SU-DHL-6 (cell line): ENCODE results near the gene POR.

Experiments
- H2AFZ ChIP-seq: fragments of 200-600 bp; sonication (generic); 2 replicates; pipeline ENCODE4 v1.6.1; 2014; ENCODE audit warnings: low read depth, mild to moderate bottlenecking, moderate library complexity, mixed read lengths, antibody characterized with exemption, low read length; ENCODE audit not compliant: severe bottlenecking
- H3F3A ChIP-seq: fragments of 200-600 bp; shearing (Covaris generic); 2 replicates; pipeline ENCODE4 v1.6.0; 2016; ENCODE audit warnings: antibody characterized with exemption, mild to moderate bottlenecking; ENCODE audit not compliant: insufficient read depth
- H3K27ac ChIP-seq: fragments of 200-600 bp; sonication (generic); 2 replicates; pipeline ENCODE4 v1.5.1; 2016; ENCODE audit warnings: low read depth, mild to moderate bottlenecking, low read length, moderate library complexity, mixed read lengths
- H3K27me3 ChIP-seq: fragments of 200-600 bp; sonication (generic), shearing (Covaris generic); 2 replicates; pipeline ENCODE4 v1.6.0; 2014; ENCODE audit warnings: mild to moderate bottlenecking, low read length
- H3K36me3 ChIP-seq: fragments of 200-600 bp; sonication (generic); 2 replicates; pipeline ENCODE4 v1.6.1; 2014; ENCODE audit warnings: mild to moderate bottlenecking, low read length, mixed read lengths
- H3K4me2 ChIP-seq: fragments of 300-600, 200-600 bp; shearing (Covaris generic), sonication (generic); 2 replicates; pipeline ENCODE4 v1.6.0; 2014; ENCODE audit warnings: low read length, low read depth, mild to moderate bottlenecking; ENCODE audit not compliant: poor library complexity, severe bottlenecking
- H3K4me3 ChIP-seq: fragments of 200-600 bp; sonication (generic); 2 replicates; pipeline ENCODE4 v1.5.1; 2014; ENCODE audit warnings: antibody characterized with exemption, low read length, mild to moderate bottlenecking, mixed read lengths; ENCODE audit not compliant: insufficient read depth, poor library complexity, severe bottlenecking
- H3K79me2 ChIP-seq: fragments of 200-600 bp; sonication (generic); 2 replicates; pipeline ENCODE4 v1.6.1; 2014; ENCODE audit warnings: mild to moderate bottlenecking, low read length, moderate library complexity; ENCODE audit not compliant: insufficient read depth
- H3K9ac ChIP-seq: fragments of 200-600 bp; sonication (generic); 2 replicates; pipeline ENCODE4 v1.7.0; 2014; ENCODE audit warnings: mild to moderate bottlenecking, low read length
- H3K9me2 ChIP-seq: fragments of 200-600 bp; sonication (generic); replicated peaks from 2 replicates; pipeline ENCODE4 v1.6.1; 2014; ENCODE audit warnings: low read length; ENCODE audit not compliant: insufficient read depth
- H3K9me3 ChIP-seq: fragments of 200-600 bp; sonication (generic); 2 replicates; pipeline ENCODE4 v1.6.1; 2014; ENCODE audit warnings: low read length, mixed read lengths; ENCODE audit not compliant: insufficient read depth
- H4K20me1 ChIP-seq: fragments of 200-600 bp; sonication (generic); 2 replicates; pipeline ENCODE4 v1.6.1; 2014; ENCODE audit warnings: low read depth, mild to moderate bottlenecking, antibody characterized with exemption, low read length, moderate library complexity, mixed read lengths
- EZH2phosphoT487 ChIP-seq: fragments of 200-600 bp; sonication (generic), shearing (Covaris generic); conservative IDR thresholded peaks from 2 replicates; pipeline ENCODE4 v1.6.1; 2018; ENCODE audit warnings: mild to moderate bottlenecking, antibody characterized with exemption, low read length, moderate library complexity, mixed read lengths
- TF ChIP-seq, protein P1 (sequence below): fragments of 200-600 bp; sonication (generic); IDR thresholded peaks from one replicate; pipeline ENCODE4 v1.5.1; 2017; ENCODE audit warnings: antibody characterized with exemption, mild to moderate bottlenecking, low read length, moderate library complexity; ENCODE audit not compliant: insufficient read depth, poor library complexity, severe bottlenecking

POR gene

GRCh38 chr7:75960372-75960771 lies 45.4 kb downstream of the POR start:
- no peak overlapping the region for H3K9ac ChIP-seq
- no peaks in the 10 kb centered on the region for H4K20me1 ChIP-seq
- no peaks in the 10 kb centered on the region for H3K9me2 ChIP-seq
- H3K4me2 ChIP-seq, result no peak overlapping the region
- no peaks in the 10 kb centered on the region for H3K36me3 ChIP-seq
- H2AFZ ChIP-seq, result no peak overlapping the region
- no peak overlapping the region for H3K27ac ChIP-seq
- H3K27me3 ChIP-seq, result no peaks in the 10 kb centered on the region
- TF ChIP-seq EZH2phosphoT487, result no peak
- TF ChIP-seq, protein P1, sequence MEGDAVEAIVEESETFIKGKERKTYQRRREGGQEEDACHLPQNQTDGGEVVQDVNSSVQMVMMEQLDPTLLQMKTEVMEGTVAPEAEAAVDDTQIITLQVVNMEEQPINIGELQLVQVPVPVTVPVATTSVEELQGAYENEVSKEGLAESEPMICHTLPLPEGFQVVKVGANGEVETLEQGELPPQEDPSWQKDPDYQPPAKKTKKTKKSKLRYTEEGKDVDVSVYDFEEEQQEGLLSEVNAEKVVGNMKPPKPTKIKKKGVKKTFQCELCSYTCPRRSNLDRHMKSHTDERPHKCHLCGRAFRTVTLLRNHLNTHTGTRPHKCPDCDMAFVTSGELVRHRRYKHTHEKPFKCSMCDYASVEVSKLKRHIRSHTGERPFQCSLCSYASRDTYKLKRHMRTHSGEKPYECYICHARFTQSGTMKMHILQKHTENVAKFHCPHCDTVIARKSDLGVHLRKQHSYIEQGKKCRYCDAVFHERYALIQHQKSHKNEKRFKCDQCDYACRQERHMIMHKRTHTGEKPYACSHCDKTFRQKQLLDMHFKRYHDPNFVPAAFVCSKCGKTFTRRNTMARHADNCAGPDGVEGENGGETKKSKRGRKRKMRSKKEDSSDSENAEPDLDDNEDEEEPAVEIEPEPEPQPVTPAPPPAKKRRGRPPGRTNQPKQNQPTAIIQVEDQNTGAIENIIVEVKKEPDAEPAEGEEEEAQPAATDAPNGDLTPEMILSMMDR, result no peak
- H3K79me2 ChIP-seq, result no peaks in the 10 kb centered on the region
- no peaks in the 10 kb centered on the region for H3F3A ChIP-seq
- no peak overlapping the region for H3K4me3 ChIP-seq
- H3K9me3 ChIP-seq, result no peaks in the 10 kb centered on the region

DNA sequence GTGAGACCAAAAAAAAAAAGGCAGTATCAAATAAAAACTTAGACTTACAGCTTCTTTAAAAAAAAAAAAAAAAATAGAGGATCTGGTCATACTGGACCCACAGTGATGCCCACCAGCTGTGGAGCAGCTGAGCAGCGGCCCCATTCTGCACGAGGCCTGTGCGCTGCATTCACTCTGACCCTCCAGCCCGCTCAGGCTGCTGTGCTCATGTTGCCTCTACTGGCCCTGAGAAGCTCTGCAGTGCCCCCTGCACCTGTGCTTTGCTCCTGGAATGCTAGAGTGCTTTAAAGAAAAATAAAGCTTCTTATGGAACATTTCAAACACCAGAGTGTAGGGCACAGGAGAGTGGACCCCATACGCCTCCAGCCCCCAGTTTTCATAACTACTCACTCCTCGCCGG lies 46.3 kb downstream of the POR start:
- H3F3A ChIP-seq, result no peaks in the 10 kb centered on the region

DNA sequence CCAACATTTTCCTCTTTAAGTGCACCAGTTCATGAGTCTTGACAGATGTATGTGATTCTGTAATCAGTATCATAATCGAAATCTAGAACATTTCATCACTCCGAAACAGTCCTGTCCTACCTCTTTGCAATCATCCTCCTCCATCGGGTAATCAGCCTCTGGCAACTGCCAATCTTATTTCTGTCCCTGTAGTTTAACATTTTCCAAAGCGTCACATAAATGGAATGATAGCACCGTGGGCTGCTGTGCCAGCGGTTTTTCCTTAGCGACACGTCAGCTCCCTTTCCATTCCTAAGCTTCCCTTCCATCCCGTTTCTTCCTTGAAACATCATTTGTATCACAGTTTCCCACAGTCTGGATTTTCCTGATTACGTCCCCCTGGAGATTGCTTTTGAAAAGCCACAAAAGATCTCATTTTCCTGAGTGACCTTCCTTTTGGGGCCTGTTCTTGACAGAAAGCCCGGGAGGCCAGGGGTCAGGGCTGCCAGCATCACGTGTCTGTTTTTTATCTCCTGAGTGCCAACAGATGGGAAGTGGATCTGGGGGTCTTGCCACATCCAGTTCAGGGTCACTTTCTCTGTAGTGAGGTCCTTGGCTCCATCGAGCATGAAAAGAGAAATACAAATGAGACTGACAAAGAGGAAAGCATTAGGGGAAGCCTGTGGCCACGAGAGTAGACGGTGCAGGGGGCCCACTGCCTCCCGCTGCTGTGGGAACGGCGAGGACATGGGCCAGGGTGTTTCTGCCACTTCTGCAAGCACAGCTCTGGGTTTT lies 47.8 kb downstream of the POR start:
- Histone ChIP-seq H3F3A (no peaks in the 10 kb centered on the region), H3K9me3 (no peaks in the 10 kb centered on the region), H2AFZ (no peak overlapping the region), H3K4me2 (no peak overlapping the region), H3K4me3 (no peak overlapping the region), H3K36me3 (no peaks in the 10 kb centered on the region), H3K27ac (no peak overlapping the region), H3K9me2 (no peaks in the 10 kb centered on the region), H4K20me1 (no peaks in the 10 kb centered on the region), H3K79me2 (no peaks in the 10 kb centered on the region), H3K27me3 (no peaks in the 10 kb centered on the region), H3K9ac (no peak overlapping the region)
- TF ChIP-seq, protein P1, result no peak
- no peak for TF ChIP-seq EZH2phosphoT487

More for the DNA sequence above, 46.3 kb downstream of the POR start:
- H3K9me2 ChIP-seq, result no peaks in the 10 kb centered on the region
- H3K27ac ChIP-seq, result no peak overlapping the region
- no peak overlapping the region for H2AFZ ChIP-seq
- H3K9ac ChIP-seq, result no peak overlapping the region
- H4K20me1 ChIP-seq, result no peaks in the 10 kb centered on the region
- no peaks in the 10 kb centered on the region for H3K36me3 ChIP-seq
- H3K9me3 ChIP-seq, result no peaks in the 10 kb centered on the region
- H3K4me2 ChIP-seq, result no peak overlapping the region
- no peaks in the 10 kb centered on the region for H3K79me2 ChIP-seq
- H3K4me3 ChIP-seq, result no peak overlapping the region
- TF ChIP-seq EZH2phosphoT487, result no peak
- TF ChIP-seq, protein P1, result no peak
- H3K27me3 ChIP-seq, result no peaks in the 10 kb centered on the region
